Stimulated activated CD8-positive, alpha-beta memory T cell treated with anti-CD3 and anti-CD28 coated beads, Interleukin-15, amount 100 ng/mL, for 1 hour (primary cell): ENCODE data around the gene DPEP2.
"Not testable (repeated sequence)": the region's sequence is repeated elsewhere in the genome, so short reads cannot be mapped to it uniquely, and the experiment has no call there.

Source experiments
- DNase-seq: peaks from one replicate; pipeline ENCODE4 v3.0.0-alpha.2; 2020; ENCODE audit warnings: low read depth

DPEP2 gene, protein sequence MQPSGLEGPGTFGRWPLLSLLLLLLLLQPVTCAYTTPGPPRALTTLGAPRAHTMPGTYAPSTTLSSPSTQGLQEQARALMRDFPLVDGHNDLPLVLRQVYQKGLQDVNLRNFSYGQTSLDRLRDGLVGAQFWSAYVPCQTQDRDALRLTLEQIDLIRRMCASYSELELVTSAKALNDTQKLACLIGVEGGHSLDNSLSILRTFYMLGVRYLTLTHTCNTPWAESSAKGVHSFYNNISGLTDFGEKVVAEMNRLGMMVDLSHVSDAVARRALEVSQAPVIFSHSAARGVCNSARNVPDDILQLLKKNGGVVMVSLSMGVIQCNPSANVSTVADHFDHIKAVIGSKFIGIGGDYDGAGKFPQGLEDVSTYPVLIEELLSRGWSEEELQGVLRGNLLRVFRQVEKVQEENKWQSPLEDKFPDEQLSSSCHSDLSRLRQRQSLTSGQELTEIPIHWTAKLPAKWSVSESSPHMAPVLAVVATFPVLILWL

DNA sequence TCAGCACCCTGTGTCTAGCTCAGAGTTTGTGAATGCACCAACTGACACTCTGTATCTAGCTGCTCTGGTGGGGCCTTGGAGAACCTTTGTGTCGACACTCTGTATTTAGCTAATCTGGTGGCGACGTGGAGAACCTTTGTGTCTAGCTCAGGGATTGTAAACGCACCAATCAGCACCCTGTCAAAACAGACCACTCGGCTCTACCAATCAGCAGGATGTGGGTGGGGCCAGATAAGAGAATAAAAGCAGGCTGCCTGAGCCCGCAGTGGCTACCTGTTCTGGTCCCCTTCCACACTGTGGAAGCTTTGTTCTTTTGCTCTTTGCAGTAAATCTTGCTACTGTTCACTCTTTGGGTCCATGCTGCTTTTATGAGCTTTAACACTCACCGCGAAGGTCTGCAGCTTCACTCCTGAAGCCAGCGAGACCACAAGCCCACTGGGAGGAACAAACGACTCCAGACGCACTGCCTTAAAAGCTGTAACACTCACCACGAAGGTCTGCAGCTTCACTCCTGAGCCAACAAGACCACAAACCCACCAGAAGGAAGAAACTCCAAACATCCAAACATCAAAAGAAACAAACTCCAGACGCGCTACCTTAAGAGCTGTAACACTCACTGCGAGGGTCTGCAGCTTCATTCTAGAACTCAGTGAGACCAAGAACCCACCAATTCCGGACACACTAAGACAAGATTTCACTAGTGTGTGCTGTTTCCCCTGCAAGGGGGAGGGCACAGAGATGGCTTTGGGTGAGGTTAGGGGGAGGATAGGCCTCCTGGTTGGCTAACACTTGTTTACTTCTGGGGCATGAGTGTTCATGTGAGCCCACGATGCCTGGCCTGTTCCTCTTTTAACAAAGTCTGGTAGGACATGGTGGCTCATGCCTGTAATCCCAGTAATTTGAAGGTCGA is at the start of gene DPEP2:
Gene DPEP2 (minus strand): TSS at position 706 of the 910 bp plus-strand sequence. CDS start 6,272 bp downstream, outside the sequence.
- DNase-seq: not testable (repeated sequence)

DNA sequence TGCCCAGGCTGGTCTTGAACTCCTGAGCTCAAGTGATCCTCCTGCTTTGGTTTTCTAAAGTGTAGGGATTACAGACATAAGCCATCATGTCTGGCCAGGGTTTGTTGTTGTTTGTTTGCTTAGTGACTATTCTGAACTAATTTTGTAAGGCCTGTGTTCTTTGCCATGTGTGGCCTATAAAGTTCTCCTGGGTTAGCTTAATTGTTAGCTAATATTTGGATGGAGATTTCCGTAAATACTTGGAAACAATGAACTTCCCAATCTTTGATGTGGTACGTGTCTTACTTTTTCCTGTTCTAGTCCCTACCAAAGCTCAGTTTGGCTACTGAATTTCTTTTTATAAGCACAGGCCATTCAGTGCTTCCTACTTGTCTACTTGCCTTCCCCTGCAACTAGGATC is 48.7 kb upstream of the DPEP2 start:
- DNase-seq: no peak

GRCh38 chr16:68046106-68046505 is 46.8 kb upstream of the DPEP2 start:
- no peak for DNase-seq

GRCh38 chr16:68041783-68042182 is 42.5 kb upstream of the DPEP2 start:
- DNase-seq: no peak

GRCh38 chr16:68040506-68041288 is 41.4 kb upstream of the DPEP2 start:
- DNase-seq: peak; percentile 90

DNA sequence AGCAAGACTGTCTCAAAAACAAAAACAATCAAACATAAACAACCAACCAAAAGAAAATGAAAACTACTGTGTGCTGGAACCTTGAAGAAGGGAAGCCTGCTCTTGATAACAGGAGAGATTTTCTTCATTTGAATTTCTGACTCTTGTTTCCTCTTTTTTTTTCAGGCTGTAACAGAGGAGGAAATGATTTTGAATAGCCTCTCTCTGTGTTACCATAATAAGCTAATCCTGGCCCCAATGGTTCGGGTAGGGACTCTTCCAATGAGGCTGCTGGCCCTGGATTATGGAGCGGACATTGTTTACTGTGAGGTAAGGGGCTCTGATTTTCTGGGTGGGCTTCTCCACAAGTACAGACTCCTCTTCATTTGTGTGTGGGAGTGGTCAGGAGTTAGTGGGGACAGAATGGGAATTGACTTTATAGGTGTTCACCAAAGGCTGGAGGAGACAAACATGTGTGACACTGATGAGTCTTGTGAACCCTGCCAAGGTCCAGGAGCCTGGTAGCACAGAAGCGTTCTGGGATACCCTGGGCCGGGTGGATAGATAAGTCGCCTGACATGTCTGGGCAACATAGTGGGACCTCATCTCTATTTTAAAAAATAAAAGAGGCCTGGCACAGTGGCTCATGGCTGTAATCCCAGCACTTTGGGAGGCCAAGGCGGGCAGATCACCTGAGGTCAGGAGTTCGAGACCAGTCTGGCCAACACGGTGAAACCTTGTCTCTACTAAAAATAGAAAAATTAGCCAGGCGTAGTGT is 38.7 kb upstream of the DPEP2 start:
- DNase-seq: no peak

DNA sequence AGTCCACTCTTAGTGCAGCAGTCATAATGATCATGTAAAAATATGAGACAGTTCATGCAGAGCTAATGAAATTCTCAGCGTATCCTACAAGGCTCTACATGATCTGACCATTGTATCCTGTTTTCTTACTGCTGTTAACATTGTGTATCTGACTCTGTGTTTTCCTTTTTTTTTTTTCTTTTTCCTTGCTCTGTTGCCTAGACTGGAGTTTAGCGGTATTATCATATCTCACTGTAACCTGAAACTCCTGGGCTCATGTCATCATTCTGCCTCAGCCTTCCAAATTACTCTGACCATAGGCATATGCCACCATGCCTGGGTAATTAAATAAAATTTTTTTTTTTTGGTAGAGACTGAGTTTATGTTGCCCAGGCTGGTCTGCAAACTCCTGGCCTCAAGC is 35.9 kb upstream of the DPEP2 start:
- DNase-seq: no peak

GRCh38 chr16:68033101-68033500 is 33.8 kb upstream of the DPEP2 start:
- no peak for DNase-seq

GRCh38 chr16:68031951-68032350 is 32.7 kb upstream of the DPEP2 start:
- DNase-seq: no peak

DNA sequence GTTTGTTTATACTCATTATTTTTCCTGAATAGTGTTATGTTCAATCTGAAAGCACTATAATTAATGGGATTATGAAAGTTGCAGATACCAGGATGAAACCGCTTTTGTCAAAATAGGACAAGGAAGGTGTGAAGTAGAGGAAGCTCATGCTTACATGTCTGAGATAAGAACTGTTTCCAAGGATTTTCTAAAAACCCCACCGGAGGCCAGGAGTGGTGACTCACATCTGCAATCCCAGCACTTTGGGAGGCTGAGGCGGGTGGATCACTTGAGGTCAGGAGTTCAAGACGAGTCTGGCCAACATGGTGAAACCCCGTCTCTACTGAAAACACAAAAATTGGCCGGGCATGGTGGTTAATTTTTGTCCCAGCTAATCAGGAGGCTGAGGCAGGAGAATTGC is 30.8 kb upstream of the DPEP2 start:
- not testable (repeated sequence) for DNase-seq

- no peak for DNase-seq
Observed at GRCh38 chr16:68028996-68029395, 29.7 kb upstream of the DPEP2 start.

GRCh38 chr16:68022728-68023537 is 23.6 kb upstream of the DPEP2 start, which contains the start of the genes DDX28 and DUS2:
Gene DDX28 (minus strand): TSS chr16:68023232. CDS start chr16:68023202, 30 bp downstream.
Gene DUS2 (plus strand): TSS chr16:68023284. CDS start chr16:68038024, 14,740 bp downstream.
- peak; percentile 90 for DNase-seq

- DNase-seq: no peak
Observed at GRCh38 chr16:68022278-68022727, 23.0 kb upstream of the DPEP2 start.

GRCh38 chr16:68021490-68021889 is 22.2 kb upstream of the DPEP2 start:
- DNase-seq: no peak

DNA sequence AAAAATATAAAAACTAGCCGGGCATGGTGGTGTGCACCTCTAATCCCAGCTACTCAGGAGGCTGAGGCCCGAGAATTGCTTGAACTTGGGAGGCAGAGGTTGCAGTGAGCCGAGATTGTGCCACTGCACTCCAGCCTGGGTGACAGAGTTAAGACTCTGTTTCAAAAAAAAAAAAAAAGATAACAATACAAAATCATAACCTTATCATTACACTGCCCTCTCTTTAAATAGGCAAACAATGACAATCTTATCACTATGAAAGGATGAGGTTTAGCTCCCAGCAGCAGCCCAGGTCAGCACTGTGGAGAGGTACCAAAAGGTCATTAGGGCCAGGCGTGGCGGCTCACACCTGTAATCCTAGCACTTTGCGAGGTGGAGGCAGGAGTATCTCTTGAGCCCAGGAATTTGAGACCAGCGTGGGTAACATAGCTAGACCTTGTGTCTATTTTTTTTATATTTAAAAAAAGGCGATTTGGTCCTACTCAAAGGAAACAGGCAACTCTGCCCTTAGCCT is 19.9 kb upstream of the DPEP2 start:
- DNase-seq: no peak

- DNase-seq: no peak
Observed at GRCh38 chr16:68015681-68016080, 16.4 kb upstream of the DPEP2 start, which contains the start of gene DPEP2NB. Gene DPEP2NB (minus strand): TSS chr16:68015911. CDS start chr16:68015770, 141 bp downstream.

DNA sequence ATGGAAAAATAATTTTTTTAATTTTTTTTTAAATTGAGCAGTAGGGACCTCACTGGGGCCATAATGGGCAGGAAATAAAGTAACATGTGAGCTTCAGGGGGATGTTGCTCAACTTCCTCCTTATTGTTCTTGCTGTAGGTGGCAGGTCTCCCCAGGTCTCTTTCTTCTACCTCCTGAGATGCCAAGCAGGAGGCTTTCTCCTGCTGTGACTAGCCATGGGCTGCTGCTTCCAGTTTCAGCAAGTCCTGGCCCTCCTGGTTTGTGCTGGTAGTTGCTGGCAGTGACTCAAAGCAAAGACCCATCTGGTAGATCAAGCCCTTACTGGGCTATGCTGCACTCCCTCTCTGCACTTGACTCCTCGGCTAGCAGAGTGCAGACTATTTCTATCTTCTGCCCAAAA is 14.2 kb upstream of the DPEP2 start:
- no peak for DNase-seq

DNA sequence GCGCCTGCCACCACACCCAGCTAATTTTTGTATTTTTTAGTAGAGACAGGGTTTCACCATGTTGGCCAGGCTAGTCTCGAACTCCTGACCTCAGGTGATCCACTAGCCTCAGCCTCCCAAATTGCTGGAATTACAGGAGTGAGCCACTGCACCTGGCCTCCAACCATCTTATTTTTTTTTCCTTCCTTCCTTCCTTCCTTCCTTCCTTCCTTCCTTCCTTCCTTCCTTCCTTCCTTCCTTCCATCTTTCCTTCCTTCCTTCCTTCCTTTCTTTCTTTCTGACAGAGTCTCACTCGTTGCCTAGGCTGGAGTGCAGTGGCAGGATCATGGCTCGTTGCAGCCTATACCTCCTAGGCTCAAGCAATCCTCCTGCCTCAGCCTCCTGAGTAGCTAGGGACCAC is 10.6 kb upstream of the DPEP2 start:
- not testable (repeated sequence) for DNase-seq

GRCh38 chr16:68009157-68009735 is 10.0 kb upstream of the DPEP2 start:
- no peak for DNase-seq
